HG03175 (cell line): Measurements from ENCODE around the gene ABLIM1.
"Not testable (repeated sequence)": the region's sequence is repeated elsewhere in the genome, so short reads cannot be mapped to it uniquely, and the experiment has no call there.

Source experiments
- ATAC-seq: cut with Tn5 transposase; IDR thresholded peaks from one replicate; pipeline ENCODE4 v1.9.1; 2021; ENCODE audit warnings: mild to moderate bottlenecking, moderate library complexity; ENCODE audit not compliant: unreplicated experiment

The ABLIM1 gene

DNA sequence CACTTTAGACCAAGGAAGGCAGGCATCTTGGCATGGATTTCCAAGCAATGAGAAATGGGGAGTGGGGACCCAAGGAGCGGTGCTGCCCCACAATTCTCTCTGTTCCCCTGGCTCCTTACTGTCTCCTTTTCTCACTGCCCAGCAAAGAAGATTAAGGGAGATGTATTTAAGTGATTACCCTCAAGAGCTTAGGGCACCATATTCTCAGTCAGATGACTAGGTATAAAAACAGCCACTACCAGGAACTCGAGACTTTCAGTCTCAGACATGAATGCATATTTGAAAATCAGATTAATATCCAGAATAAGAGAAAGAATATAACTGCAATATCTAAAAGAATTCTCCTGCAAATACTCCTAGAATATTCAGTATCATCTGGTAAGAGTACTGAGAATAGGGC lies at the start of gene ABLIM1:
Gene ABLIM1 (minus strand): TSS at position 101 of the 400 bp plus-strand sequence. CDS start 75 bp downstream, at position 26.
- no peak for ATAC-seq

DNA sequence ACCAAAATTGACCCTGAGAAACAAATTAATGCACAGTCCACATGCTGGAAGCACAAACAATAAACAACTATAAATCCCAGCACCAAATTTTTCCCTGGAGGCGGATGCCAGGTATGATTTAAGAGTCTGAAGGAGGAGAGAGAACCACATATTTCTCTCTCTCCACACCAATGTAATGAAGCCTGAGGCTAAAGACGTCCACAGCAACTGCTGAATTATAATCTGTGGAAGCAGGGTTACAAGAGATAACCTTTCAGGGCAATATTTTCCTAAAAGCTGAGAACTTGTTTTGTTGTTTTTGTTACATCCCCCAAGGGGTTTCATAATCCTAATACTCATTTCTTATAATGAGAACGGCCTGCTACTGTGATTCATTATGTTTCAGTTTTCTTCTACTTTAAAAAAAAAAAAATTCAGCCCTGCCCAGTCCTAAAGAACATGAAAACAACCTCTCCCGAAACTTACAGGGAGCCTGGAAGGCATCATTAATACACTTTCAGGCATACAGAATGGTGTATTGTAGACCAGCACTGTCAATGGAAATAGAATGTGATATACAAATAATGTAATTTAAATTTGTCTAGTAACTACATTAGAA lies 48.5 kb upstream of the ABLIM1 start:
- ATAC-seq = no peak

GRCh38 chr10:114704679-114705078 lies 46.6 kb upstream of the ABLIM1 start:
- no peak for ATAC-seq

DNA sequence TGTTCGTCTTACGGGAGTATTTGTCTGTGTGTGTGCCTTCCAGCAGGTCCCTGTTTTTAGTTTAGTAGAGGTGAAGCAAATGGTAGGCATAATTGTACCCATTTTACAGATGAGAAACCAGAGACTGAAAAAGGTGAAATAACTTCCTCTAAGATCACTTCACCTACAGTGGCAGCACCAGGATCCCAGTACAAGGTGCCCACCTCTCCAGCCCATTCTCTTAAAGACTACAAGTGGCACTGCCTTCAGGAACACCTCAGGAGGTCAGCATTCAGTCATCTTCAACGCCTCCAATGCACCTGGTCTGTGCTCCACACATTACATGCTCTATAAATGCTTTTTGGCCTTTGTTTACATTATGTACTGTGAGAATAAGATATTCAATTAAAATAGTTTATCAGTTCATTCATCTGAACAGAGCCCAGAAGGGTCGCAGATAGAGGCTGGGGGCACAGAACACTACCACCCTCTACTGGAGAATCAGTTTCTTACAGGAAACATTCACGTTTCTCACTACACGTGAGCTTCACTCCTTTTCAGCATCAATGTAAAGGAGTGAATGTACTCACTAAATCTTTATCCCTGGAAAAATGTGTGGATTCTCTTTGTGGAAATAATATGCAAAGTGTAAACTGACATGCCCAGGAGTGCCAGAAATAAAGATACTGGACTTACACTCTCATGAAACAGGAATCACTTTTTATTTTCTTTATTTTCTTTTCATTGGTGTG lies 45.5 kb upstream of the ABLIM1 start:
- peak; percentile 56 for ATAC-seq

- ATAC-seq = no peak
These were observed 40.4 kb upstream of the ABLIM1 start for GRCh38 chr10:114698271-114699061.

DNA sequence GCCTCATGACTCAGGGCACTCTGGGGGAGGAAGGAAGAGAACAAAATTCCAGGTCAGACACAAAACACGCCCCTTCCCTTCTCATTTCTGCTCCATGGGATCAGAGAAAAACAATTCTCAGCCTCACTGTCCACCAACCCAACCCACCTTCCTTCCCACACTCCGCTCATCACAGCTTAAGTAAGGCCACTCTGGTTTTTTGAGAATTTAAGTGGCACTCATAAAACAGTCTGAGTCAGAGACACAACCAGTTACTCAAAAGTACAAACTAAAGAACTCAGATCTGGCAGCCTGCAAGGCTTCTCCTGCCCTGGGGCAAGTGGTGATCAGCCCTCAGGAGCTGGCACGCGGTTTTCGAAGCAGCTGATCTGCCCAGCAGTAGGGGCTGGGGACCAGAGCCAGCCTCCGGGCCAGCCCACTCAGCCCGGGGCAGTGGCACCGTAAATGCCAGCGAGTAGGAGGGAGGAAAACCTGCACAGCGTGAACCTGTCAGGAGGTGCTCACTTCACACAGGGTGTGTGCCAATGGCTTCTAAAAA lies 39.1 kb upstream of the ABLIM1 start:
- ATAC-seq = no peak

- ATAC-seq = not testable (repeated sequence)
These were observed 38.2 kb upstream of the ABLIM1 start for GRCh38 chr10:114696301-114696700.

DNA sequence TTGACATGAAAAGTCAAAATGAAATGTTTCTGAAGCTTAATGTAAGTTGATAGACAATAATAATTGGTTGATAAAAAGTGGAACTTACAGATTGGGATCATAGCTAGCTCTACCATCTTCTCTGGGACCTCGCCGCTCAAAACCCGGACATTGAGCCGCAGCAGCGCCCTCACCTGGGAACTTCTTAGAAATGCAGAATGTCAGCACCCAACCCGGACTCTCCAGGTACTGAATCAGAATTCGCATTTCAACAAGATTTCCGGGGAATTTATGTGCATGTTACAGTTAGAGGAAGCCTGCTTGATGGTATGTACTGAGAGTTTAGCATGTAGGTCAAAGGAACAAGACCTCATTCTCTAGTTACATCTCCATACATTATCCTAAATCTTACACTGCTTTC lies 36.7 kb upstream of the ABLIM1 start:
- no peak for ATAC-seq

- no peak for ATAC-seq
These were observed 36.0 kb upstream of the ABLIM1 start for GRCh38 chr10:114694062-114694461.

DNA sequence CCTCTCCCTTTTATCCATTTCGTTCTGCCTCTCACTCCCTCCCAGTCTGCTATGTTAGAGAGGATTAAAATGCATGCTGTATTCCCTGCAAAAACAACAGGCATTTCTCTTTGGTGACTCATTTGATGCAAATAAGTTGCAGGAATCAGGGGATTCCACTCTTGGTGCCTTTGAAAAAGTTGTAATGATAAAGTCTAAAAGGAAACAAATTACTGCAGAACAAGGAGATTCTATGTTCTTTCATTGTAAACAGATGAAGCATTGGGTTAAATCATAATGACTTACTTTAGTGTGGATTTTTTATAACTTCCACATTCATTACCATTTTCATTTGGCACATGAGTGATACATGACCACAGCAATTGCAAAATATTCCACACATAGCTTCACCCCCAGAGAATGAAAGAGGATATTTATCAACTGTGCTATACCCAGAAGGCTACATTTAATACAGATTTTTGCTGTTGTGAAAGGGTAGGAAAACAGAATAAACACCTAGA lies 33.4 kb upstream of the ABLIM1 start:
- ATAC-seq = no peak

GRCh38 chr10:114688786-114689185 lies 30.7 kb upstream of the ABLIM1 start:
- ATAC-seq = no peak

DNA sequence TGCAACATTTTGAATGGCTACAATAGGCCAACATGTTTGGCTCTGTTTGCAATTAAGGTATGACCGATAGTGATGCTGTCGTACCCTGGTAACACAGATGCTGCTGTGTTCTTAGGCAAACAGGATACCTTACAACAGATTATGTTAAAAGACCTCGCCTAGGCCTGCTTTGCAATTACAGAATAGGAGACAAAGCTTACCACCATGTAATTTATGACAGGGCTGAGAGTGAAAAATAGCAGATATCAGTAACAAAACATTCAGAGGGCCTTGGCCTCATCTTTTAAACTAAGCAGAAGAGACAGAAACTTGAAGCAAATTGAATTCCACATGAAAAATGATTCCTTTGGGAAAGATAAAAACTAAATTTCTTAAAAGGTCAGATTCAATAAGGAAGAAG lies 29.4 kb upstream of the ABLIM1 start:
- no peak for ATAC-seq

- ATAC-seq = no peak
These were observed 27.9 kb upstream of the ABLIM1 start for GRCh38 chr10:114686013-114686412.

GRCh38 chr10:114685456-114685855 lies 27.4 kb upstream of the ABLIM1 start:
- no peak for ATAC-seq

DNA sequence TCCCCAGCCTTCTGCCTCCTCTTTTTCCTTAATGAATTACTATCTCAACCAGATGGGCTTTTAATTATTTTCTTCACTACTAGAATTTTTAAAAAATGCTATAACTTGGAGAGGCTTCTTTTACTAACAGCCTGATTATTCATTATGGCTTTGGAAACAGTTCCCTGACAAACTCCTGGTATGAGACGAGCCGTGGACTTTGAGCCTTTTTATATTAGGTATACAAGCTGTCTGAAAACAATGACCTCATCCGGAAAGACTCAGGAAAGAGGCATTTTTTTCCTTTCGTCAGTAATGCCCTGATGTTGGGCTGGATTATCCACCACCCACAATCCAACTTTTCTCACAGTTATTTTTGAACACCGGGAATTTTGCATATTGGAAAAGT lies 26.7 kb upstream of the ABLIM1 start:
- ATAC-seq = no peak

DNA sequence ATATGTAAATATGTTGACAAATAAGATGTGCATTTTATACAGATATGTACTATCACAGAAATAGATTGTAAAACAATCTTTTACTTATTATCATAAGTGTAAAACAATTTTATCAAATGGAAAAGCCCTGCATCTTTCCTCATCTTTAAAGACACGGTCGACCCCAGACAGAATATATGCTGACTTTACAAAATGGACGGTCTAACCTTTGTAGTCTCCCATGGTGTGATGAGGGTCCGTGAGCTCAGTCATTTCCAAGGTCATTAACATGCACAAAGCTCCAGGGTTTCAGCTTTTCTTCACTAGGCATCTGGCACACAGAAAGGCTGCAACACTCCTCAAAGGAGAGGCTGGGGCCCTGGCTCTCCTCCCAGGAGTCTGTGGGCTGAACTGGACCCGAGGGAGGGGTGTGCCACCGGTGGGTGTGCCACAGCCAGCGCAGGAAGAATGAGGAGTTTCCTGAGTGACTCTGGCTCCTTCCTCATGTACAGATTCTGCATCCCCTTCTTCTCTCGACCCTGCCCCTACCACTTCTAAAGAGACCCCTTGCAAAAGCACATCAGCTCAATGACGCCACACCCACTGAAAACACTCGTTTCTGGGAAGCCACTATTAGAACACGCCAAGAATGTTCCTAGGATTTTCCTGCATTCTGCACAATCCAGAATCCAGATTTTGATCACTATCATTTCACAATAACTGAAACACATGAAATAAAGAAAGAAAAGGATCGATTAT lies 26.2 kb upstream of the ABLIM1 start:
- ATAC-seq = no peak

DNA sequence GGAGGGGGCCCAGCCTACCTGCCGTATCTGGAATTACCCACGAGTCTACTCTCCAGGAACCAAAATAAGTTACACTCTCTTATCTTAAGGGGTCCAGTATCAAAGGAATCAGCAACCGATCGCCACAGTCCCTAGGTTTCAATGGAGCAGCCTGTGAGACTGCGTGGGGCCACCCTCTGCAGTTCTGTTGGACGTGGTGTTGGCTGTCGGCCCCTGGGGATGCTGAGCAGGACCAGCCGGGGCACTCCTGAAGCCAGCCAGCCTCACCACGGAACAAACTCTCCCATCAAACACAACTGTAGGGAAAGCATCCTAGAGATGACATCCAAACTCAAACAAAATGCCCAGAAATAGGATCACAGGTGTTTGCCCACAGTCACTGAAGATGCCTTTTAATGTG lies 25.5 kb upstream of the ABLIM1 start:
- no peak for ATAC-seq

DNA sequence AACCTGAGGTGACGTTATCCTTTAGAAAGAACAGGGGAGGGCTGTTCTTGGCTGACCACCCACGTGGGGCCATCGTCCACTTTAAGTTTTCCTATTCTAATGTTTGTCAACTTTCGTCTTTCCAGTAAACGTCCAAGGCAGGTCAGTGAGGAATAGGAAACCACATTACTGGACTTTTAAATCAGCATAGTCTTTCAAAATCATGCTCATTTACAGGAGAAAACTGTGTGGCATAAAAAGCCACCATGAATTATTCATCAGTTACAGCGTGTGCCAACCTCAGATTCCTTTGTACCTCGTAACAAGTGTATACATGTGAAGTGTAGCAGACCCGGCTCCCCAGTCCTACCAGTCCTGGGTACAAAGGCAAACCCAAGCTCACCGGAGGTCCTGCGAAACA lies 25.1 kb upstream of the ABLIM1 start:
- ATAC-seq = no peak

- ATAC-seq = no peak
These were observed 24.5 kb upstream of the ABLIM1 start for GRCh38 chr10:114682532-114682931.

DNA sequence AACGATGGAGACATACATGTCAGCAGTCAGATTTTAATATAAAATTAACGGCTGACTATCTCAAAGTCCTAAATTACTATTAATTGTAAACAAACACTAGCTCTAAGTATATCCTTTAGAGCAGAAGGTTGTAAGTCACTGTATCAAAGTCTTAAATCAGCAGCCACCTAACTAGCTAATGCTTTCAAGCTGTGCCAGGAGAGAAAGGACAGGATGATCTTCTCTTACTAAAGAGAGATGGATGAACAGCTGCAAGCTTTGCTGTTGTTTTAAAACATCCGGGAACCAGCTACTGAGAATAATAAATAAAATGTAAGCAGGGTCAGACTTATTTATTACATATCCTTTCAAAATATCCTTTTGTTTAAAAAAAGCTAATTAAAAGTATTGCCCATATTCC lies 24.0 kb upstream of the ABLIM1 start:
- ATAC-seq = no peak

DNA sequence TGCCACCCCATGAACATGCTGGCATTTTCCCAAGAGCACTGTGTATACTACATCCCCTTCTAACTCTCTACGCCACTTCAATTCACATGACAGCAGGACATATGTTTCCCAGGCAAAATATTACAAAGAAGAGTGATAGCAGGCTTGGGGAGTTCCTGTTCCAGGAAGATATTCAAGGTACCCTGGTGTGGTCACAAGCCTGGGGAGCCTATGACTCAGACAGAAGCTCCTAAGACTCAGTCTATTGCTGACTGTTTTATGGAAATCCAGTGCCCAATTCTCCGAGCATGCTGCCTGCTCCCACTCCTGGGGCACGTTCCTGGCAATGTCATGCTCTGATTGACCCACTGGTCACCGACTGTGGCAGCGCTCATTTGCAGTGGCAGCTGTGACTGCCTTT lies 23.5 kb upstream of the ABLIM1 start:
- no peak for ATAC-seq
